ACHN (cell line): ENCODE measurements around the gene COQ8B.

ENCODE experiments used
- DNase-seq: peaks from one replicate; pipeline ENCODE4 v3.0.0-alpha.2; 2015
- in situ Hi-C: cut with HindIII; loops from 2 replicates; pipeline ENCODE4 v1.10.0; 2017; ENCODE audit warnings: low sequenced_read_pairs, low pct_ligation_motif_present, low pct_unique_long_range_greater_than_20kb

COQ8B gene

GRCh38 chr19:40702337-40703012, 14.2 kb downstream of the COQ8B start:
- no peak for DNase-seq
- in situ Hi-C loops, result no loop called here

GRCh38 chr19:40701758-40702157, 14.9 kb downstream of the COQ8B start:
- in situ Hi-C loops, result no loop called here
- DNase-seq, result no peak

- DNase-seq, result no peak
- in situ Hi-C loops, result no loop called here
These were observed 16.6 kb downstream of the COQ8B start for GRCh38 chr19:40700083-40700482.

- DNase-seq, result no peak
- in situ Hi-C loops, result no loop called here
These were observed 19.7 kb downstream of the COQ8B start for GRCh38 chr19:40697007-40697406.

GRCh38 chr19:40695881-40696280, 20.8 kb downstream of the COQ8B start:
- in situ Hi-C loops, result no loop called here
- DNase-seq, result no peak

- no peak for DNase-seq
- in situ Hi-C loops, result no loop called here
These were observed 22.8 kb downstream of the COQ8B start for GRCh38 chr19:40693896-40694295.

- in situ Hi-C loops, result no loop called here
These were observed 23.4 kb downstream of the COQ8B start for GRCh38 chr19:40693150-40693788.

GRCh38 chr19:40692212-40692551, 24.5 kb downstream of the COQ8B start:
- in situ Hi-C loops, result no loop called here
- DNase-seq, result no peak

More at GRCh38 chr19:40693150-40693788, 23.4 kb downstream of the COQ8B start:
- DNase-seq, result no peak

- in situ Hi-C loops, result no loop called here
- no peak for DNase-seq
These were observed 25.1 kb downstream of the COQ8B start for GRCh38 chr19:40691421-40692211.

- in situ Hi-C loops, result no loop called here
These were observed 25.8 kb downstream of the COQ8B start for GRCh38 chr19:40690693-40691420.

GRCh38 chr19:40690050-40690692, 26.5 kb downstream of the COQ8B start, which contains the start of gene NUMBL:
Gene NUMBL (minus strand): TSS chr19:40690651. CDS start chr19:40690483, 168 bp downstream.
- no peak for DNase-seq
- in situ Hi-C loops, result no loop called here

More at GRCh38 chr19:40690693-40691420, 25.8 kb downstream of the COQ8B start:
- peak; percentile 83 for DNase-seq

GRCh38 chr19:40689339-40690049, 27.2 kb downstream of the COQ8B start:
- DNase-seq, result no peak
- in situ Hi-C loops, result no loop called here

GRCh38 chr19:40688987-40689338, 27.7 kb downstream of the COQ8B start:
- in situ Hi-C loops, result no loop called here
- DNase-seq, result no peak

GRCh38 chr19:40688309-40688708, 28.4 kb downstream of the COQ8B start:
- no peak for DNase-seq
- in situ Hi-C loops, result no loop called here

- in situ Hi-C loops, result no loop called here
- DNase-seq, result no peak
These were observed 29.1 kb downstream of the COQ8B start for GRCh38 chr19:40687525-40688016.

GRCh38 chr19:40686882-40687524, 29.7 kb downstream of the COQ8B start:
- no peak for DNase-seq
- in situ Hi-C loops, result no loop called here

GRCh38 chr19:40685563-40685962, 31.1 kb downstream of the COQ8B start:
- no peak for DNase-seq
- in situ Hi-C loops, result no loop called here
